Heart left ventricle (tissue), 16 donors: ENCODE measurements around the gene DYNC1I1. TPM values are rescaled to one million over a fixed set of nuclear protein-coding genes. Genes with fewer than 3 reads are reported as not detected.

Experiments
- ATAC-seq, 4 donors: fragments of 200-7000 bp; cut with Tn5 transposase; one replicate each; pipeline ENCODE4 v1.9.1; 2020 to 2022; ENCODE audit warnings: moderate library complexity in 4 of 4, mild to moderate bottlenecking in 3 of 4, moderate number of reproducible peaks in 1 of 4
- DNase-seq, 5 donors: peaks; one replicate each; pipeline ENCODE4 v3.0.0-alpha.2; 2020
- H3K27ac ChIP-seq, 12 donors: fragments of 200-600 bp; sonication (generic) in 4 of 12; one replicate each; pipeline versions ENCODE4 v1.5.0 to v1.8.0; 2016 to 2022; ENCODE audit warnings: mild to moderate bottlenecking in 2 of 12
- H3K27me3 ChIP-seq, 9 donors: fragments of 200-600 bp; sonication (generic) in 2 of 9; one replicate each; pipeline versions ENCODE4 v1.5.1 to v1.8.0; 2016 to 2022; ENCODE audit warnings: mild to moderate bottlenecking in 3 of 9
- H3K36me3 ChIP-seq, 9 donors: fragments of 200-600 bp; sonication (generic) in 2 of 9; one replicate each; pipeline versions ENCODE4 v1.5.0 to v1.8.0; 2018 to 2022; ENCODE audit warnings: mild to moderate bottlenecking in 2 of 9
- H3K4me1 ChIP-seq, 12 donors: fragments of 200-600 bp; sonication (generic) in 4 of 12; one replicate each; pipeline versions ENCODE4 v1.5.0 to v1.8.0; 2016 to 2022; ENCODE audit warnings: mild to moderate bottlenecking in 3 of 12
- H3K4me3 ChIP-seq, 12 donors: fragments of 200-600 bp; sonication (generic) in 4 of 12; one replicate each; pipeline versions ENCODE4 v1.5.0 to v1.8.0; 2017 to 2022; ENCODE audit warnings: mild to moderate bottlenecking in 9 of 12, moderate library complexity in 4 of 12
- H3K9me3 ChIP-seq, 12 donors: fragments of 200-600 bp; sonication (generic) in 4 of 12; one replicate each; pipeline versions ENCODE4 v1.5.0 to v1.8.0; 2016 to 2022; ENCODE audit warnings: mild to moderate bottlenecking in 1 of 12
- CTCF ChIP-seq, 12 donors: fragments of 200-600 bp; sonication (generic) in 4 of 12; IDR thresholded peaks; one replicate each; pipeline versions ENCODE4 v1.5.0 to v1.8.0; 2018 to 2022; ENCODE audit warnings: antibody characterized with exemption in 12 of 12, mild to moderate bottlenecking in 5 of 12
- POLR2A ChIP-seq, 2 donors: fragments of 450-650 bp; IDR thresholded peaks; one replicate each; pipeline ENCODE4 v1.6.1; 2017; ENCODE audit warnings: antibody characterized with exemption in 2 of 2, mild to moderate bottlenecking in 2 of 2, moderate library complexity in 2 of 2
- WGBS, 4 donors: extraction: QIAGEN DNeasy Blood & Tissue Kit in 2 of 4; methylation state at CpG; one replicate each; pipeline versions ENCODE4 v1.1.5 to v1.1.7; 2013 to 2018; 5-methylcytosine and 5-hydroxymethylcytosine counted together
- intact Hi-C, 10 donors: fragments of 100-400 bp; cut with DNase I; formaldehyde crosslinking; loops; one replicate each; pipeline versions ENCODE4 v1.11.1 to v1.14.2; 2022
- polyA plus RNA-seq, 2 donors: library from polyadenylated mRNA; stranded (reverse); fragments of 200-250 nt; gene quantifications; one replicate each; pipeline ENCODE4 v1.2.3, GENCODE V29; 2013
- total RNA-seq, 9 donors: library from RNA; depleted of rRNA in 2 of 9; stranded (reverse); fragments of >200 nt in 2 of 9; fragmentation: NEBNext Ultra II Directional in 3 of 9; extraction: Animal tissue kit (Norgen Biotek cat#: 25700) in 3 of 9; gene quantifications; one replicate each; pipeline versions ENCODE4 v1.1.0 to v1.2.4, GENCODE V29; 2016 to 2023
- donor health status: ischemic (EF 13 %, LVEDD 7.1; RV severe dilation, severe dysfunction).
- donor health status: healthy with polysubstance abuse.
- donor health status: DM: no; HTN: yes; CAD: no.
- donor health status: DM: no; HTN: no; CAD: no.
- donor health status: ischemic (EF 25% LVEDD 6.9; RV normal size, moderate dysfunction).
- donor health status: ischemic (EF 25% LVEDD 5.7; RV mildly dilated, moderate dysfunction).
- donor health status: healthy.
- donor health status: DM: yes; HTN: yes; CAD: no.
- donor health status: ischemic (EF 35%, LVEDD 5.7; RV mildly dilated, moderate dysfunction).
- donor health status: nonischemic (EF 11% LVEDD 7.7; RV severe dilation, severe dysfunction).
- donor health status: DM: yes; HTN: yes; CAD: no.
- donor health status: PGD.
- donor health status: ischemic (EF 29% LVEDD 5.4; RV normal size, mild dysfunction).
- donor health status: nonischemic (EF 23%, LVEDD 6.1; RV moderate dilation, normal function).

The DYNC1I1 gene
- total and polyA plus RNA-seq, 11 donors, result 6.1 to 46.8 (median 30.6) TPM

GRCh38 chr7:96017877-96018276 is 245.5 kb downstream of the DYNC1I1 start:
- Histone ChIP-seq H3K27ac (no peak overlapping the region), H3K36me3 (no peaks in the 10 kb centered on the region), H3K9me3 (no peaks in the 10 kb centered on the region), H3K4me3 (no peak overlapping the region), H3K4me1 (peaks cover 0 to 3% (median 0%) of the 10 kb centered on the region in 12 donors), H3K27me3 (no peaks in the 10 kb centered on the region)
- intact Hi-C loops, result loop anchor here in 1 of 10 donors (10.0 kb wide), 1 partner anchor 93 kb away; no protein-coding TSS in a partner anchor
- ATAC-seq (no peak), DNase-seq (no peak)
- 83 to 90% (median 87%) methylated on average over 3 of the region's 3 CpGs for WGBS, 4 donors
- TF ChIP-seq CTCF (IDR thresholded peaks at IDR 0.05), result no peak
- no peak for TF ChIP-seq POLR2A (IDR thresholded peaks at IDR 0.05)

- Histone ChIP-seq H3K9me3 (no peaks in the 10 kb centered on the region), H3K36me3 (no peaks in the 10 kb centered on the region), H3K27ac (no peak overlapping the region), H3K4me3 (no peak overlapping the region), H3K27me3 (no peaks in the 10 kb centered on the region), H3K4me1 (no peaks in the 10 kb centered on the region)
- 86 to 90% (median 89%) methylated on average over 4 of the region's 4 CpGs for WGBS, 4 donors
- ATAC-seq (no peak), DNase-seq (no peak)
- intact Hi-C loops, result no loop called here
- no peak for TF ChIP-seq CTCF (IDR thresholded peaks at IDR 0.05)
- no peak for TF ChIP-seq POLR2A (IDR thresholded peaks at IDR 0.05)
Measured at GRCh38 chr7:96021568-96021967, 249.2 kb downstream of the DYNC1I1 start.

GRCh38 chr7:96023387-96023786 is 251.0 kb downstream of the DYNC1I1 start:
- TF ChIP-seq POLR2A (IDR thresholded peaks at IDR 0.05), result no peak
- TF ChIP-seq CTCF (IDR thresholded peaks at IDR 0.05), result no peak
- no peaks in the 10 kb centered on the region for H3K4me1 ChIP-seq
- no peaks in the 10 kb centered on the region for H3K9me3 ChIP-seq
- no peaks in the 10 kb centered on the region for H3K27me3 ChIP-seq
- no peak for DNase-seq
- H3K27ac ChIP-seq, result no peak overlapping the region
- peaks cover 0 to 6% (median 0%) of the 10 kb centered on the region in 9 donors for H3K36me3 ChIP-seq
- intact Hi-C loops, result no loop called here
- ATAC-seq, result no peak
- WGBS, 4 donors, result 62 to 70% (median 67%) methylated on average over 3 of the region's 3 CpGs
- no peak overlapping the region for H3K4me3 ChIP-seq

- TF ChIP-seq CTCF (IDR thresholded peaks at IDR 0.05), result no peak
- TF ChIP-seq POLR2A (IDR thresholded peaks at IDR 0.05), result no peak
- intact Hi-C loops, result no loop called here
- Histone ChIP-seq H3K4me3 (no peak overlapping the region), H3K4me1 (no peaks in the 10 kb centered on the region), H3K27ac (no peak overlapping the region), H3K36me3 (peaks cover 0 to 16% (median 0%) of the 10 kb centered on the region in 9 donors), H3K9me3 (no peaks in the 10 kb centered on the region), H3K27me3 (no peaks in the 10 kb centered on the region)
- ATAC-seq, result no peak
- no peak for DNase-seq
- WGBS, 4 donors, result 32 to 89% (median 62%) methylated on average over 2 of the region's 2 CpGs
Measured at GRCh38 chr7:96026010-96026409, 253.7 kb downstream of the DYNC1I1 start.
